MM.1S (cell line): ENCODE data around the gene KHDC4.

ENCODE experiments used
- DNase-seq: peaks from one replicate; pipeline ENCODE4 v3.0.0-alpha.2; 2015
- H2AFZ ChIP-seq: fragments of 300-600 bp; sonication (generic); 2 replicates; pipeline ENCODE4 v1.6.0; 2016; ENCODE audit warnings: antibody characterized with exemption, low read length
- H3F3A ChIP-seq: fragments of 300-600 bp; sonication (generic); 2 replicates; pipeline ENCODE4 v1.6.1; 2016; ENCODE audit warnings: mild to moderate bottlenecking, antibody characterized with exemption, low read length, moderate library complexity, mixed read lengths; ENCODE audit not compliant: insufficient read depth
- H3K27ac ChIP-seq: fragments of 300-600 bp; sonication (generic); 2 replicates; pipeline ENCODE4 v1.5.1; 2016; ENCODE audit warnings: mild to moderate bottlenecking, low read length
- H3K27me3 ChIP-seq: fragments of 300-600 bp; sonication (generic); replicated peaks from 2 replicates; pipeline ENCODE4 v1.6.0; 2016; ENCODE audit warnings: low read length; ENCODE audit not compliant: insufficient read depth
- H3K36me3 ChIP-seq: fragments of 300-600 bp; sonication (generic); replicated peaks from 2 replicates; pipeline ENCODE4 v1.6.1; 2016; ENCODE audit warnings: mild to moderate bottlenecking, low read length, mixed read lengths; ENCODE audit not compliant: insufficient read depth
- H3K4me1 ChIP-seq: fragments of 300-600 bp; sonication (generic); 2 replicates; pipeline ENCODE4 v1.6.1; 2016; ENCODE audit warnings: low read length, mixed read lengths
- H3K4me2 ChIP-seq: fragments of 300-600 bp; sonication (generic); 2 replicates; pipeline ENCODE4 v1.6.0; 2016; ENCODE audit warnings: low read depth, low read length
- H3K4me3 ChIP-seq: fragments of 300-600 bp; sonication (generic); 2 replicates; pipeline ENCODE4 v1.5.1; 2016; ENCODE audit warnings: low read length, mixed read lengths
- H3K79me2 ChIP-seq: fragments of 300-600 bp; sonication (generic); 2 replicates; pipeline ENCODE4 v1.6.1; 2016; ENCODE audit warnings: mixed run types, low read length, mixed read lengths
- H3K9ac ChIP-seq: fragments of 300-600 bp; sonication (generic); 2 replicates; pipeline ENCODE4 v1.6.1; 2016; ENCODE audit warnings: low read length, mixed read lengths
- H3K9me2 ChIP-seq: fragments of 300-600 bp; sonication (generic); replicated peaks from 2 replicates; pipeline ENCODE4 v1.6.1; 2016; ENCODE audit warnings: mild to moderate bottlenecking, low read length, mixed read lengths; ENCODE audit not compliant: insufficient read depth
- H3K9me3 ChIP-seq: fragments of 300-600 bp; sonication (generic); replicated peaks from 2 replicates; pipeline ENCODE4 v1.6.1; 2016; ENCODE audit warnings: mild to moderate bottlenecking, low read length, mixed read lengths; ENCODE audit not compliant: insufficient read depth
- H4K20me1 ChIP-seq: fragments of 300-600 bp; sonication (generic); 2 replicates; pipeline ENCODE4 v1.6.1; 2016; ENCODE audit warnings: mild to moderate bottlenecking, low read length, moderate library complexity, mixed read lengths; ENCODE audit not compliant: insufficient read depth
- EZH2 ChIP-seq: fragments of 300-600 bp; sonication (generic); optimal IDR thresholded peaks from 2 replicates; pipeline ENCODE3; 2017; ENCODE audit warnings: low read depth, mild to moderate bottlenecking, antibody characterized with exemption, low read length, mixed read lengths
- EZH2phosphoT487 ChIP-seq: fragments of 300-600 bp; sonication (generic); IDR thresholded peaks from 2 replicates; pipeline ENCODE4 v1.6.1; 2018; ENCODE audit warnings: antibody characterized with exemption, low read length
- TF ChIP-seq, protein P1 (sequence below): fragments of 300-600 bp; sonication (generic); IDR thresholded peaks from 2 replicates; pipeline ENCODE4 v1.5.1; 2016; ENCODE audit warnings: antibody characterized with exemption, low read length, mixed read lengths

The KHDC4 gene

DNA sequence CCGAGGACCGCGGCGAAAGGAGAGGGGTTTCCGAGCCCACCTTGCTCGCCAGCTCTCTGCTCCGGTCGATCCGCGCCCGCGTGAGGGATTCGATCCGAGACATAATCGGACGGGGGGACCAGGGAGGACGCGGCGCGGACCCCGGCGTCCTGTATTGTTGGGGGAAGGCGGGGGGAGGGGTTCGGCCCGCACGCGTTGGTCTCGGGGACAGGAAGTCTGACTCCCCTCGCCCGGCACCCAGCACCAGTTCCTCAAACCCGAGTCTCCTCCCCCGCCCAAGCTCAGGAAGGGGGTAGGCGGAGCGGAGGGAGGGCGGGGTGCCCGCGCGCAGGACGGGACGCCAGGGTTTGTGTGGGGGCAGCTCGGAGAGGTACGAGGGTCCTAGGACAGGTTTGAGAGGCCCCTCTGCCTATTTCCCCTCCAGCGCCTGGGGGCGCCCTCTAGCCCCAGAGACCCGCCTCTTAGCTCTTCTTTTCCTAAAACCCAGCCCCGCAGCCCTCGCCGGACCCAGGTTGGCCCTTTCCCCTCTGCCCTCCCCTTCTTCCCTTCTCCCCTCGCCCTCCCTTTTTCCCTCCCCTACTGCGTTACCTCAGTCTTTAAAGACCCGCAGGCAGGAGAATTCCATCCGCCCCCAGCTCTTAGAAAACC lies 44.2 kb upstream of the KHDC4 start, which contains the start of gene ARHGEF2:
ARHGEF2 (minus strand) TSS at position 223 of the 648 bp plus-strand sequence; CDS start at position 103, 120 bp downstream.
- Histone ChIP-seq H3K4me1 (peaks cover 50% of the 10 kb centered on the region), H3K9me3 (no peaks in the 10 kb centered on the region), H2AFZ (peak within 1 kb of the TSS; percentile 12; the same call in 1 of the 2 replicates), H3K4me2 (peak within 1 kb of the TSS; percentile 94), H3K36me3 (no peaks in the 10 kb centered on the region), H3K27ac (peak within 1 kb of the TSS; percentile 93), H3K9me2 (no peaks in the 10 kb centered on the region), H3K79me2 (peaks cover 91% of the 10 kb centered on the region), H3K9ac (peak within 1 kb of the TSS; percentile 87), H3K27me3 (no peaks in the 10 kb centered on the region), H3K4me3 (peak within 1 kb of the TSS; percentile 84), H3F3A (peaks cover 65% of the 10 kb centered on the region), H4K20me1 (peaks cover 22% of the 10 kb centered on the region)
- peak; percentile 94 for DNase-seq
- TF ChIP-seq, protein P1, sequence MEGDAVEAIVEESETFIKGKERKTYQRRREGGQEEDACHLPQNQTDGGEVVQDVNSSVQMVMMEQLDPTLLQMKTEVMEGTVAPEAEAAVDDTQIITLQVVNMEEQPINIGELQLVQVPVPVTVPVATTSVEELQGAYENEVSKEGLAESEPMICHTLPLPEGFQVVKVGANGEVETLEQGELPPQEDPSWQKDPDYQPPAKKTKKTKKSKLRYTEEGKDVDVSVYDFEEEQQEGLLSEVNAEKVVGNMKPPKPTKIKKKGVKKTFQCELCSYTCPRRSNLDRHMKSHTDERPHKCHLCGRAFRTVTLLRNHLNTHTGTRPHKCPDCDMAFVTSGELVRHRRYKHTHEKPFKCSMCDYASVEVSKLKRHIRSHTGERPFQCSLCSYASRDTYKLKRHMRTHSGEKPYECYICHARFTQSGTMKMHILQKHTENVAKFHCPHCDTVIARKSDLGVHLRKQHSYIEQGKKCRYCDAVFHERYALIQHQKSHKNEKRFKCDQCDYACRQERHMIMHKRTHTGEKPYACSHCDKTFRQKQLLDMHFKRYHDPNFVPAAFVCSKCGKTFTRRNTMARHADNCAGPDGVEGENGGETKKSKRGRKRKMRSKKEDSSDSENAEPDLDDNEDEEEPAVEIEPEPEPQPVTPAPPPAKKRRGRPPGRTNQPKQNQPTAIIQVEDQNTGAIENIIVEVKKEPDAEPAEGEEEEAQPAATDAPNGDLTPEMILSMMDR, result peak; percentile 36
- no peak for TF ChIP-seq EZH2phosphoT487
- TF ChIP-seq EZH2, result no peak

DNA sequence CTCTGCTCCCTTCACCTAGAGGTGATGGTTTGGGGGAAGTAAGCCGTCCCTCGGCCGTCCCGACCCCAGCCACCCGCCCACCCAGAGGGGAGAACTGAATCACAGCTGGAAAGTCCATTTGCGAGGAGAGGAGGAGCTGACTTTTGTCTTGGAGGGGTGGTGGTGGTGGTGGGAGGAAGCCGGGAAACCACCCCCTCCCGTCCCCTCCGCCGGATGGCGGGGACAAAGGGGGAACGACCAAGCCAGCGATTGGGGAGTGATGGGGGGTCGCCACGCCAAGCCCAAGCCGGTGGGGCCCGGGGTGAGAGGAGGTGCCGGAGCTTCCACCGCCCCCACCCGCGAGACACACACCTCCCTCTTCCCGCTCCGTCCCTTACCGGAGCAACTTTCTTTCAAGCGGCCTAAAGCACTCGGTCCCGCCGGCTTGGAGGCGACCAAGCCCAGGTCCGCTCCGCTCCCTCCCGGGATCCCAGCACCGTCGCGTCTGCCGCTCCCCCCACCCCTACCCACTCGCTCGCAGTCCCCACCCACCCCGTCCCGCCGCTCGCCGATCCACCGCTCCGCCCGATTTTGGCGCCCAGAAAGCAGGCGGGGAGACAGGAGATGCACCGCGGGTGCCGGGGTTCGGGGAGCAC lies 43.6 kb upstream of the KHDC4 start:
- Histone ChIP-seq H3K79me2 (peaks cover 95% of the 10 kb centered on the region), H2AFZ (no peak overlapping the region), H3K9me3 (no peaks in the 10 kb centered on the region), H3K27ac (peak overlapping the region; percentile 93; the same call in 1 of the 2 replicates), H3K36me3 (no peaks in the 10 kb centered on the region), H3K4me3 (peak overlapping the region; percentile 84), H3K27me3 (no peaks in the 10 kb centered on the region), H3K4me2 (peak overlapping the region; percentile 94), H3K9ac (peak overlapping the region; percentile 87), H4K20me1 (peaks cover 27% of the 10 kb centered on the region), H3K9me2 (no peaks in the 10 kb centered on the region), H3K4me1 (peaks cover 49% of the 10 kb centered on the region), H3F3A (peaks cover 65% of the 10 kb centered on the region)
- DNase-seq, result peak; percentile 51
- TF ChIP-seq, protein P1, result no peak
- TF ChIP-seq EZH2phosphoT487 (no peak), EZH2 (no peak)

DNA sequence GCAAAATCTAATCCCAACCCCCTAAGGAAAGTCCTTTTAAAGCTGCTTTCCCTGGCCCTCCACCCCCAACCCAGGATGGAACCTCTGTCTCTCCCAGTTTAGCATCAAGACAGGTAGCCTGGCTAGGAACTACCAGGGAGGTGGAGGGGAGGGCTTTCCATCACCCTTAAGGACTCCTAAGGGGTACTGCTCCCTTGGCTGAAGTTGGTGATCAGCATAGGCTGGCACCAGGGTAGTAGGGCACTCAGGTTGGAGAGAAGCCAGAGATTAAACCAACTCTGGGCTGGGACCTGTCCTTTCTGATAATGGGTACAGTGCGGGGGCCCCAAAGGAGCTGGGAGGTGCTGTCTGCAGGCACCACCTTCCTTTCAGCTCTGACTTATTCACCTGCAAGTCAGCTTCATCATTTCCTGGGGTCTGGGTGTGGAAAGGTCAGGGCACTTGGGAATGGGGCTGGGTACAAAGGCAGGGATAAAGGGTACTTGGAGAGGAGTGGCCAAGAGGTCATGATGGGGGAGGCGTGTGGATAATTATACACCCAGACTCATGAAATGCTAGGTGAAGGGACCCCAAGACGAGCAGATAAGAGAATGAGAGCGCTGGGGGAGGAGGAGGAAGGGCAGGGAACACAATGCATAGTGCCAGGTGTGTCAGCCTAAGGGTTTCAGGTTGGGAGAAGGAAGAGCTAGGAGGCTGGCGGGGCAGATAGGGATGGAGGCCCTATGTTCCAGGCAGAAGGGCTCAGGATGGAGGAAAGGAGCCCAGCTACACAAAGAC lies 42.9 kb upstream of the KHDC4 start:
- peaks cover 65% of the 10 kb centered on the region for H3F3A ChIP-seq
- H3K27me3 ChIP-seq, result no peaks in the 10 kb centered on the region
- H3K36me3 ChIP-seq, result no peaks in the 10 kb centered on the region
- H3K9me3 ChIP-seq, result no peaks in the 10 kb centered on the region
- peak overlapping the region; percentile 93 for H3K27ac ChIP-seq
- H3K4me1 ChIP-seq, result peaks cover 49% of the 10 kb centered on the region
- peak overlapping the region; percentile 84 for H3K4me3 ChIP-seq
- H4K20me1 ChIP-seq, result peaks cover 34% of the 10 kb centered on the region
- peak overlapping the region; percentile 94 for H3K4me2 ChIP-seq
- peak overlapping the region; percentile 87 for H3K9ac ChIP-seq
- H3K9me2 ChIP-seq, result no peaks in the 10 kb centered on the region
- DNase-seq, result peak; percentile 55
- H2AFZ ChIP-seq, result no peak overlapping the region
- H3K79me2 ChIP-seq, result peaks cover 95% of the 10 kb centered on the region
- TF ChIP-seq EZH2phosphoT487, result no peak
- no peak for TF ChIP-seq EZH2
- TF ChIP-seq, protein P1, result no peak
